Esophagus muscularis mucosa (tissue), 4 donors: ENCODE data around the gene KLHL29. TPM values are rescaled to one million over a fixed set of nuclear protein-coding genes. Genes with fewer than 3 reads are reported as not detected.

Experiments
- DNase-seq: peaks from one replicate; pipeline ENCODE4 v3.0.0-alpha.2; 2017; ENCODE audit errors: extremely low spot score
- H3K27ac ChIP-seq, 4 donors: fragments of 200-600 bp; sonication (generic); replicated peaks in 1 of 4; 1 replicate in 3 of 4; 2 replicates in 1 of 4; pipeline ENCODE4 v1.5.1; 2016 to 2019; ENCODE audit warnings: mild to moderate bottlenecking in 1 of 4
- H3K27me3 ChIP-seq, 4 donors: fragments of 200-600 bp; sonication (generic); one replicate each; pipeline versions ENCODE4 v1.5.1 to v1.6.0; 2016 to 2019
- H3K36me3 ChIP-seq, 4 donors: fragments of 200-600 bp; sonication (generic); one replicate each; pipeline ENCODE4 v1.5.1; 2016 to 2019
- H3K4me1 ChIP-seq, 4 donors: fragments of 200-600 bp; sonication (generic); one replicate each; pipeline ENCODE4 v1.5.1; 2016 to 2019
- H3K4me3 ChIP-seq, 4 donors: fragments of 200-600 bp; sonication (generic); 1 replicate in 2 of 4; 2 replicates in 2 of 4; pipeline ENCODE4 v1.5.1; 2016 to 2019; ENCODE audit warnings: mild to moderate bottlenecking in 4 of 4, moderate library complexity in 1 of 4
- H3K9me3 ChIP-seq, 4 donors: fragments of 200-600 bp; sonication (generic); 1 replicate in 3 of 4; 2 replicates in 1 of 4; pipeline ENCODE4 v1.5.1; 2016 to 2019
- CTCF ChIP-seq, 3 experiments: fragments of 200-600 bp in 2 of 3; fragments of 450-650 bp in 1 of 3; sonication (generic) in 2 of 3; IDR thresholded peaks; one replicate each; pipeline ENCODE4 v1.5.1; 2017 to 2019; ENCODE audit warnings: antibody characterized with exemption in 3 of 3, mild to moderate bottlenecking in 2 of 3, moderate library complexity in 1 of 3
- EP300 ChIP-seq: sonication (generic); formaldehyde crosslinking; IDR thresholded peaks from one replicate; pipeline ENCODE4 v1.6.1; 2017; ENCODE audit warnings: antibody characterized with exemption
- POLR2A ChIP-seq: fragments of 450-650 bp; IDR thresholded peaks from one replicate; pipeline ENCODE4 v1.6.1; 2017; ENCODE audit warnings: antibody characterized with exemption, moderate library complexity, mild to moderate bottlenecking, low read depth
- POLR2AphosphoS5 ChIP-seq, 2 donors: sonication (generic); formaldehyde crosslinking; IDR thresholded peaks; one replicate each; pipeline ENCODE4 v1.6.1; 2017; ENCODE audit warnings: antibody characterized with exemption in 2 of 2
- WGBS: methylation state at CpG from one replicate; pipeline ENCODE4 v1.1.5; 2018; 5-methylcytosine and 5-hydroxymethylcytosine counted together
- intact Hi-C: fragments of 100-400 bp; cut with DNase I; formaldehyde crosslinking; loops from one replicate; pipeline ENCODE4 v1.15.1; 2023
- total RNA-seq, 4 donors: library from RNA; depleted of rRNA; stranded (reverse); fragments of >200 nt; gene quantifications; one replicate each; pipeline versions ENCODE4 v1.1.0 to v1.2.1, GENCODE V29; 2016

Gene KLHL29
- total RNA-seq, 4 donors from 2014 or later: 22.0 to 26.1 (median 23.4) TPM

DNA sequence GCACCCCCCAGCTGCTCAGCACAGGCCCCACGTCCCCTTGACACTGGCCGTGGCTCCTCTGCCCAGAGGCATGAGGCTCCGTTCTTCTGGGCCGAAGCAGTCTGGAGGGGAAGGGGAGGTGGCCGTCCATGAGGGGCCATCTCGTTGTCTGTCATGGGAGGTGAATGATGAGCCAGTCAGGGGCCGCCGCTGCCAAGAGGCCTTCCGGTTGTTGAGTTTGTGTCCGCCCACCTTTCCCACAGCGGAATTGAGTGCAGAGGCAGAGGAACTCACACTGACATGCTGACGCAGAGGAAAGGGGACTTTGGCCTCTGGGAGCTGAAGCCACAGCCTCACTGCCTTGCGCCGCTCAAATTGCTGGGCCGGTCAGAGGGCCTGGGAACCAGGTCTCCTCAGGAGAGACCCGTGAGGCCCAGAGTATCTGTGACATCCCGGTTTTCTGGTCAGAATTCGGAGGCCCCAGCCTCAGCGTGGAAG is 273.5 kb downstream of the KLHL29 start:
- intact Hi-C loops: no loop called here
- WGBS: 85% methylated on average over 13 of the region's 19 CpGs
- TF ChIP-seq EP300: no peak
- no peak for TF ChIP-seq POLR2AphosphoS5 (IDR thresholded peaks at IDR 0.05)
- no peak for TF ChIP-seq POLR2A
- TF ChIP-seq CTCF (IDR thresholded peaks at IDR 0.05): no peak

GRCh38 chr2:23659328-23659727 is 274.3 kb downstream of the KLHL29 start:
- Histone ChIP-seq H3K36me3 (peaks cover 0 to 16% (median 3%) of the 10 kb centered on the region in 4 donors), H3K27me3 (no peaks in the 10 kb centered on the region), H3K9me3 (no peaks in the 10 kb centered on the region), H3K4me1 (peaks cover 14 to 30% (median 23%) of the 10 kb centered on the region in 4 donors), H3K27ac (no peak overlapping the region), H3K4me3 (no peak overlapping the region)
- intact Hi-C loops: no loop called here
- WGBS: 95% methylated on average over 9 of the region's 9 CpGs
- TF ChIP-seq EP300 (no peak), CTCF (IDR thresholded peaks at IDR 0.05) (no peak), POLR2A (no peak), POLR2AphosphoS5 (IDR thresholded peaks at IDR 0.05) (no peak)
- no peak for DNase-seq

More for the DNA sequence above, 273.5 kb downstream of the KLHL29 start:
- no peak for DNase-seq
- H3K27ac ChIP-seq: no peak overlapping the region
- peaks cover 0 to 16% (median 3%) of the 10 kb centered on the region in 4 donors for H3K36me3 ChIP-seq
- H3K4me3 ChIP-seq: no peak overlapping the region
- H3K4me1 ChIP-seq: peaks cover 7 to 22% (median 15%) of the 10 kb centered on the region in 4 donors
- no peaks in the 10 kb centered on the region for H3K9me3 ChIP-seq
- H3K27me3 ChIP-seq: no peaks in the 10 kb centered on the region

- WGBS: 96% methylated on average over 2 of the region's 2 CpGs
- no peaks in the 10 kb centered on the region for H3K27me3 ChIP-seq
- TF ChIP-seq POLR2AphosphoS5 (IDR thresholded peaks at IDR 0.05) (no peak), EP300 (no peak), CTCF (IDR thresholded peaks at IDR 0.05) (no peak), POLR2A (no peak)
- no peak for DNase-seq
- H3K9me3 ChIP-seq: no peaks in the 10 kb centered on the region
- no peak overlapping the region for H3K4me3 ChIP-seq
- H3K36me3 ChIP-seq: peaks cover 0 to 16% (median 3%) of the 10 kb centered on the region in 4 donors
- no peak overlapping the region for H3K27ac ChIP-seq
- intact Hi-C loops: no loop called here
- peaks cover 16 to 33% (median 28%) of the 10 kb centered on the region in 4 donors for H3K4me1 ChIP-seq
Measured at GRCh38 chr2:23659773-23660172, 274.8 kb downstream of the KLHL29 start.

DNA sequence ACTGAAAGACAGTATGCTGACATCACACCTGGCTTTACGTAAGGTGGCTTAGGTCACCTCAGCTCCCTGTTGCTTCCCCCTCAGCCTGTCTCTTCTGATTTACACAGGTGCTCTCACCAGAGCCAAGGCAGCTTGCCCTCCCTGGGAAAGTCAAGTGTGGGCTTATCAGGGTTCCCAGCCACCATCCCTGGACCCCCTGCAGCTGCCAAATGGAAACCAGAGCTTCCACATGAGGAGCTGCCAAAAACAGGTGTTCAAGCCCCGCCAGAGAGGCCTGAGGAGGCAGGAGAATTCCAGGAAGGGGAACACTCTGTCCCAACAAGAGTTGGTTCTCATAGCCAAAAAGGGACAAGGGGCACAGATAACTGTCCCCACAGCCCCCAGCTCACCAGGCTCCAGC is 275.3 kb downstream of the KLHL29 start:
- Histone ChIP-seq H3K4me3 (no peak overlapping the region), H3K4me1 (peaks cover 16 to 33% (median 30%) of the 10 kb centered on the region in 4 donors), H3K27ac (no peak overlapping the region), H3K36me3 (peaks cover 0 to 16% (median 3%) of the 10 kb centered on the region in 4 donors), H3K9me3 (no peaks in the 10 kb centered on the region), H3K27me3 (no peaks in the 10 kb centered on the region)
- no peak for DNase-seq
- intact Hi-C loops: no loop called here
- TF ChIP-seq CTCF (IDR thresholded peaks at IDR 0.05): no peak
- no peak for TF ChIP-seq POLR2A
- no peak for TF ChIP-seq EP300
- no peak for TF ChIP-seq POLR2AphosphoS5 (IDR thresholded peaks at IDR 0.05)
- WGBS: 100% methylated on average over 2 of the region's 2 CpGs
